A549 (cell line): ENCODE data around the gene LDHAL6B.

Experiments
- JUN ChIP-seq, 2 experiments: fragments of >200 bp; sonication (Bioruptor Twin); formaldehyde crosslinking; IDR thresholded peaks; 2 replicates in 1 of 2; 3 replicates in 1 of 2; pipeline ENCODE4 v1.6.1; 2016 to 2017
- KDM1A ChIP-seq: fragments of 200-600 bp; sonication (generic); IDR thresholded peaks from 2 replicates; pipeline ENCODE4 v1.6.1; 2016; ENCODE audit warnings: low read depth, mild to moderate bottlenecking
- POLR2A ChIP-seq: IDR thresholded peaks from 2 replicates; pipeline ENCODE4 v1.6.1; 2012; ENCODE audit warnings: mild to moderate bottlenecking, low read length
- RFX5 ChIP-seq: fragments of 450-650 bp; IDR thresholded peaks from 2 replicates; pipeline ENCODE4 v1.7.1; 2014; ENCODE audit warnings: antibody characterized with exemption, mild to moderate bottlenecking, moderate library complexity
- RNF2 ChIP-seq: fragments of 200-600 bp; sonication (generic); IDR thresholded peaks from 2 replicates; pipeline ENCODE4 v1.6.1; 2016; ENCODE audit warnings: low read depth, mild to moderate bottlenecking, antibody characterized with exemption, moderate library complexity, borderline replicate concordance
- TF ChIP-seq, protein P1 (sequence below): fragments of >200 bp; sonication (Bioruptor Twin); formaldehyde crosslinking; IDR thresholded peaks from 3 replicates; pipeline ENCODE4 v1.5.1; 2016
- TF ChIP-seq, protein P2 (sequence below): IDR thresholded peaks from 2 replicates; pipeline ENCODE4 v1.6.1; 2012

GRCh38 chr15:59171067-59171397 is 35.6 kb upstream of the LDHAL6B start:
- TF ChIP-seq RFX5 (no peak), JUN (IDR thresholded peaks at IDR 0.05) (no peak), RNF2 (no peak), POLR2A (no peak), KDM1A (no peak)
- TF ChIP-seq, protein P1, sequence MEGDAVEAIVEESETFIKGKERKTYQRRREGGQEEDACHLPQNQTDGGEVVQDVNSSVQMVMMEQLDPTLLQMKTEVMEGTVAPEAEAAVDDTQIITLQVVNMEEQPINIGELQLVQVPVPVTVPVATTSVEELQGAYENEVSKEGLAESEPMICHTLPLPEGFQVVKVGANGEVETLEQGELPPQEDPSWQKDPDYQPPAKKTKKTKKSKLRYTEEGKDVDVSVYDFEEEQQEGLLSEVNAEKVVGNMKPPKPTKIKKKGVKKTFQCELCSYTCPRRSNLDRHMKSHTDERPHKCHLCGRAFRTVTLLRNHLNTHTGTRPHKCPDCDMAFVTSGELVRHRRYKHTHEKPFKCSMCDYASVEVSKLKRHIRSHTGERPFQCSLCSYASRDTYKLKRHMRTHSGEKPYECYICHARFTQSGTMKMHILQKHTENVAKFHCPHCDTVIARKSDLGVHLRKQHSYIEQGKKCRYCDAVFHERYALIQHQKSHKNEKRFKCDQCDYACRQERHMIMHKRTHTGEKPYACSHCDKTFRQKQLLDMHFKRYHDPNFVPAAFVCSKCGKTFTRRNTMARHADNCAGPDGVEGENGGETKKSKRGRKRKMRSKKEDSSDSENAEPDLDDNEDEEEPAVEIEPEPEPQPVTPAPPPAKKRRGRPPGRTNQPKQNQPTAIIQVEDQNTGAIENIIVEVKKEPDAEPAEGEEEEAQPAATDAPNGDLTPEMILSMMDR, result no peak
- TF ChIP-seq, protein P2, sequence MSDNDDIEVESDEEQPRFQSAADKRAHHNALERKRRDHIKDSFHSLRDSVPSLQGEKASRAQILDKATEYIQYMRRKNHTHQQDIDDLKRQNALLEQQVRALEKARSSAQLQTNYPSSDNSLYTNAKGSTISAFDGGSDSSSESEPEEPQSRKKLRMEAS, result no peak
